Spleen (tissue), 11 donors: ENCODE data around the gene ZNF93. TPM values are rescaled to one million over a fixed set of nuclear protein-coding genes. Genes with fewer than 3 reads are reported as not detected.

Experiments
- DNase-seq: peaks from one replicate; pipeline ENCODE4 v3.0.0-alpha.2; 2020
- H3K27ac ChIP-seq, 8 donors: fragments of 200-600 bp; sonication (generic) in 7 of 8; 1 replicate in 4 of 8; 2 replicates in 4 of 8; pipeline versions ENCODE4 v1.5.0 to v1.8.0; 2016 to 2021; ENCODE audit warnings: inconsistent platforms in 4 of 8, mild to moderate bottlenecking in 4 of 8, moderate library complexity in 1 of 8
- H3K27me3 ChIP-seq, 7 donors: fragments of 200-600 bp; sonication (generic) in 6 of 7; replicated peaks in 1 of 7; 1 replicate in 4 of 7; 2 replicates in 3 of 7; pipeline versions ENCODE4 v1.5.0 to v1.8.0; 2016 to 2021; ENCODE audit warnings: inconsistent platforms in 3 of 7, mild to moderate bottlenecking in 1 of 7
- H3K36me3 ChIP-seq, 6 donors: fragments of 200-600 bp; sonication (generic) in 5 of 6; 1 replicate in 4 of 6; 2 replicates in 2 of 6; pipeline versions ENCODE4 v1.5.0 to v1.8.0; 2016 to 2021; ENCODE audit warnings: inconsistent platforms in 2 of 6
- H3K4me1 ChIP-seq, 6 donors: fragments of 200-600 bp; sonication (generic) in 5 of 6; 1 replicate in 3 of 6; 2 replicates in 3 of 6; pipeline versions ENCODE4 v1.5.0 to v1.8.0; 2016 to 2021; ENCODE audit warnings: inconsistent platforms in 3 of 6
- H3K4me3 ChIP-seq, 8 donors: fragments of 200-600 bp; sonication (generic) in 7 of 8; 1 replicate in 4 of 8; 2 replicates in 4 of 8; pipeline versions ENCODE4 v1.5.0 to v1.8.0; 2016 to 2021; ENCODE audit warnings: inconsistent platforms in 4 of 8, mild to moderate bottlenecking in 4 of 8, moderate library complexity in 2 of 8
- H3K9me3 ChIP-seq, 8 donors: fragments of 200-600 bp; sonication (generic) in 7 of 8; 1 replicate in 4 of 8; 2 replicates in 4 of 8; pipeline versions ENCODE4 v1.5.0 to v1.8.0; 2016 to 2021; ENCODE audit warnings: inconsistent platforms in 4 of 8
- CTCF ChIP-seq, 11 experiments: fragments of 200-600 bp in 7 of 11; fragments of 450-650 bp in 4 of 11; sonication (generic) in 4 of 11; IDR thresholded peaks in 8 of 11; conservative IDR thresholded peaks in 3 of 11; 1 replicate in 7 of 11; 2 replicates in 4 of 11; pipeline versions ENCODE4 v1.4.0 to v1.8.0; 2016 to 2021; ENCODE audit warnings: antibody characterized with exemption in 11 of 11, inconsistent platforms in 4 of 11, mild to moderate bottlenecking in 1 of 11
- POLR2A ChIP-seq, 3 donors: fragments of 450-650 bp; IDR thresholded peaks; one replicate each; pipeline ENCODE4 v1.5.1; 2017; ENCODE audit warnings: antibody characterized with exemption in 3 of 3, mild to moderate bottlenecking in 1 of 3
- POLR2AphosphoS5 ChIP-seq, 3 donors: sonication (generic); formaldehyde crosslinking; IDR thresholded peaks; one replicate each; pipeline ENCODE4 v1.5.1; 2017; ENCODE audit warnings: antibody characterized with exemption in 3 of 3
- WGBS, 5 donors: extraction: QIAGEN DNeasy Blood & Tissue Kit in 3 of 5; methylation state at CpG; one replicate each; pipeline versions ENCODE4 v1.1.5 to v1.1.7; 2013 to 2018; 5-methylcytosine and 5-hydroxymethylcytosine counted together
- intact Hi-C: fragments of 100-400 bp; cut with DNase I; formaldehyde crosslinking; loops from one replicate; pipeline ENCODE4 v1.15.0; 2023; ENCODE audit warnings: low total_unique reads
- polyA plus RNA-seq, 3 donors: library from polyadenylated mRNA; stranded (reverse); fragments of 200-250 nt; gene quantifications; one replicate each; pipeline ENCODE4 v1.2.1, GENCODE V29; 2013
- total RNA-seq, 7 donors: library from RNA; depleted of rRNA in 3 of 7; stranded (reverse); fragments of >200 nt in 3 of 7; fragmentation: NEBNext Ultra II Directional in 4 of 7; extraction: Animal tissue kit (Norgen Biotek cat#: 25700) in 4 of 7; gene quantifications; one replicate each; pipeline versions ENCODE4 v1.1.0 to v1.2.1, GENCODE V29; 2016 to 2021
- donor health status: healthy with polysubstance abuse.
- donor health status: DM: no; HTN: no; CAD: no; lungs with moderate emphysema.
- donor health status: DM: no; HTN: no; CAD: no.
- donor health status: Bipolar disorder and iron deficiency.
- donor health status: healthy.
- donor health status: DM: no; HTN: no; CAD: no.
- donor health status: DM: yes; HTN: yes; CAD: no.

ZNF93 gene
- total and polyA plus RNA-seq, 10 donors: 2.3 to 21.7 (median 5.5) TPM

- Histone ChIP-seq H3K9me3 (peaks cover 24 to 100% (median 90%) of the 10 kb centered on the region in 8 donors), H3K4me1 (no peaks in the 10 kb centered on the region), H3K4me3 (no peak overlapping the region), H3K36me3 (peaks cover 3 to 25% (median 15%) of the 10 kb centered on the region in 6 donors), H3K27ac (no peak overlapping the region), H3K27me3 (no peaks in the 10 kb centered on the region)
- 89 to 97% (median 94%) methylated on average over 2 of the region's 2 CpGs for WGBS, 5 donors
- no peak for DNase-seq
- intact Hi-C loops: no loop called here
- no peak for TF ChIP-seq CTCF (IDR thresholded peaks at IDR 0.05 in 8 of 11, conservative IDR thresholded peaks at IDR 0.05 in 3 of 11)
- TF ChIP-seq POLR2AphosphoS5 (IDR thresholded peaks at IDR 0.05): no peak
Observed at GRCh38 chr19:19937403-19937802, 36.7 kb downstream of the ZNF93 start.

GRCh38 chr19:19938449-19938848 lies 37.7 kb downstream of the ZNF93 start:
- Histone ChIP-seq H3K4me1 (no peaks in the 10 kb centered on the region), H3K27me3 (no peaks in the 10 kb centered on the region), H3K27ac (no peak overlapping the region), H3K36me3 (peaks cover 3 to 15% (median 9%) of the 10 kb centered on the region in 6 donors), H3K4me3 (no peak overlapping the region), H3K9me3 (peaks cover 21 to 100% (median 82%) of the 10 kb centered on the region in 8 donors)
- no peak for DNase-seq
- TF ChIP-seq POLR2A (IDR thresholded peaks at IDR 0.05) (no peak), CTCF (IDR thresholded peaks at IDR 0.05 in 8 of 11, conservative IDR thresholded peaks at IDR 0.05 in 3 of 11) (no peak), POLR2AphosphoS5 (IDR thresholded peaks at IDR 0.05) (no peak)
- intact Hi-C loops: no loop called here
- WGBS, 5 donors: 17 to 44% (median 30%) methylated on average over 2 of the region's 2 CpGs

GRCh38 chr19:19943848-19944582 lies 43.3 kb downstream of the ZNF93 start:
- Histone ChIP-seq H3K9me3 (peaks cover 0 to 94% (median 35%) of the 10 kb centered on the region in 8 donors), H3K27ac (no peak overlapping the region), H3K4me1 (no peaks in the 10 kb centered on the region), H3K4me3 (no peak overlapping the region), H3K27me3 (peaks cover 0 to 15% (median 0%) of the 10 kb centered on the region in 7 donors), H3K36me3 (no peaks in the 10 kb centered on the region)
- intact Hi-C loops: no loop called here
- TF ChIP-seq CTCF (IDR thresholded peaks at IDR 0.05 in 8 of 11, conservative IDR thresholded peaks at IDR 0.05 in 3 of 11): no peak
- no peak for TF ChIP-seq POLR2AphosphoS5 (IDR thresholded peaks at IDR 0.05)
- no peak for TF ChIP-seq POLR2A (IDR thresholded peaks at IDR 0.05)
- no peak for DNase-seq
- WGBS, 5 donors: 79 to 88% (median 86%) methylated on average over 8 of the region's 8 CpGs

GRCh38 chr19:19944583-19944880 lies 43.8 kb downstream of the ZNF93 start:
- Histone ChIP-seq H3K27ac (no peak overlapping the region), H3K27me3 (peaks cover 0 to 15% (median 0%) of the 10 kb centered on the region in 7 donors), H3K36me3 (no peaks in the 10 kb centered on the region), H3K9me3 (peaks cover 0 to 93% (median 30%) of the 10 kb centered on the region in 8 donors), H3K4me1 (no peaks in the 10 kb centered on the region), H3K4me3 (no peak overlapping the region)
- TF ChIP-seq POLR2A (IDR thresholded peaks at IDR 0.05) (no peak), CTCF (IDR thresholded peaks at IDR 0.05 in 8 of 11, conservative IDR thresholded peaks at IDR 0.05 in 3 of 11) (no peak), POLR2AphosphoS5 (IDR thresholded peaks at IDR 0.05) (no peak)
- 85 to 100% (median 91%) methylated on average over 3 of the region's 3 CpGs for WGBS, 5 donors
- no peak for DNase-seq
- intact Hi-C loops: no loop called here
